Occipital lobe (tissue), 2 donors: ENCODE results near the gene CMPK2. TPM values are rescaled to one million over a fixed set of nuclear protein-coding genes. Genes with fewer than 3 reads are reported as not detected.

ENCODE experiments used
- DNase-seq: peaks from one replicate; lab custom pipeline; 2025; lab: John Stamatoyannopoulos, UW
- total RNA-seq: library from RNA; depleted of rRNA; stranded (reverse); fragments of >200 nt; gene quantifications from one replicate; pipeline ENCODE4 v1.2.3, GENCODE V29; 2014

The CMPK2 gene
- total RNA-seq, 1 donor from 2014 or later, result 10.9 TPM

DNA sequence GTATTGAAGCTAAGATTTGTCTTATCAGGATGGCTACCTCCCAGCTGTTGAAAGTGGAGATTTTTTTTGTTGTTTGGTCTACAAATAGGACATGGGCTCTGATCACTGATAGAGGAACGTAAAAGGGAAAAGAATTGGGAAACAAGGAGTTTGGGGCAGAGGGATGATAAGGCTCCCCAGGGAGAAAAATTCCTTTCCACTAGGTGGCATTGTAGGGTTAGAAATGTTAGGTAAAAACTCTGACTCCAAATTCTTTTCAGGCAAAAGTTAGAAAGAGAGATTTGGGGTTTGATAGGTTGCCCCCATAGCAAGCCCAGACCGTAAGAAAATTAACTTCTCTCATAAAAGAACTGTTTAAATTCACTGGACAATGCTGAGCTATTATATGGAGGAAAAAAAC lies 19.8 kb downstream of the CMPK2 start:
- no peak for DNase-seq

- no peak for DNase-seq
Measured at GRCh38 chr2:6845312-6845711, 20.4 kb downstream of the CMPK2 start.

DNA sequence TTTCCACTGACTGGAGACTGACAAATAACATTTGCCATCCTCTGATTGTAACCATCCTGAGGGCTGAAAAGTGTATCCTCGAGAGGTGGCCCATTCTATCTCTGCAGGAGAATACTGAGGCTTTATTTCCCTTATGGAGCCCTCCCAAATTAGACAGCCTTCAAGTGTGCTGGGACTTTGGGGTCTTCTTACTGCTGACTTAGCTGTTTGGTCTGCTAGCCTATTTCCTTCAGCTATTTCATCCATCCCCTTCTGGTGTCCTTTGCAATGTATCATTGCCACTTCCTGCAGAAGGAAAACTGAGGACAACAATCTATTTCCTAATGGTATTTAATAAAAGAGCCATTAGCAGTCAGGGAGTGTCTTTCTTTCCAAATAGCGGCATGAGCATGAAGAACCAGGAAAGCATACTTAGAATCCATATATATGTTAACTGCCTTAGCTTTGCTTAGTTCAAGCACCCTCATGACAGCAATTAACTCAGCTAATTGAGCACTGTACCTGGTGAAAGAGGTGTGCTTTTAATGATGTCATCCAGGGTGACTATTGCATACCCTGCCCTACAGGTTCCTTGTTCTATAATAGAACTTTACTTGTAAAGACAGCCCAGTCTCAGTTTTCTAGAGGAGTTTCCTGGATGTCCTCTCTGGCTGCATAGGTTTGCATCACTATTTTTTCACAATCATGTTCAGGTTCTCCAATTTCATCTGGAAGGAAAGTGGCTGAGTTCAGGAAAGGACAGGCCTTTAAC lies 24.0 kb downstream of the CMPK2 start:
- DNase-seq, result no peak

DNA sequence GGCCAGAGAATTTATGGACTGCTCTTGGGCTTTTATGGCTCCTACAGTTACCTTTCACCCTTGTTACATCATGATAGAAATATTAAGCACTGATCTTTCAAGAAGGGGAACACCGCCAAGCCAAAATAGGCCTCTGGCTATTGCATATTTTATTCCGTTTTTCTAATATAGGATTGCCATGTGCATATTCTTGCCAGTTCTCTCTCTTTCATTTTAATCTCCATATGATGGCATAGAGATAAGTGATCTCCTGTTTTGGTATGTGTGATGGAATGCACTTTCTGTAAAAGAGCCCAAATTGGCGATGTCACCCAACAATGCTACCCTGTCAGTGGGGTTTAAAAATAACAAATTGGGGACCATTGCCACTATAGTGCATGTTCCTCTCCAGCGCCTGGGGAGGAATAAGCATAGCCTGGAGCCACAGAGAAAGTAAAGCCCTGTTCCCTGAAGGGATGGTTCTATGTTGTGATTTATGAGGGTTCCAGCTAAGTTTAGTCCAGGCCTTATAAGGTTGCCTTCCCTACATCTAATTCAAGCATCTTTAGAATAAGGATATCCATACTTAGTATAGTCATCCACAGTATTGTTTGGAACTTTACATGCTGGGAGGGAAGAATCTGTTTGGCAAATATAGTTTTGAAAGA lies 26.9 kb downstream of the CMPK2 start:
- no peak for DNase-seq

DNA sequence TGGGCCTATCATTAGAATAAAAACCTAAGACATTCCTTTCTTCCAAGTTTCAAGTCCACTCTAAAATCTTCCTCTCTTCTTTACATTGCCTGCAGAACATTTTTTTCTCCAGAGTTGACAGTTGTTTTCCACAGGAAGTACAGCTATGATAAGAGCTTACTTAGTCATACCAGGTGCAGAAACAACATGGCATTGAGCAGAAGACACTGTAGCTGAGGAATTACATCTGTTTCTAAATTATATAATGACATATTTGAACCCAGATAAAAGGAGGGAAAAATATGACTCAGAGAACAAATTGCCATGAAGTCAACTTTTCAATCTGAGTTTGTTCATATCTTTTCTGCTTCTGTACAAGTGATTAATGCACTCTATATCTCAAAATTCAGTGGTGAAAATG lies 30.2 kb downstream of the CMPK2 start:
- no peak for DNase-seq

GRCh38 chr2:6834163-6834562 lies 31.5 kb downstream of the CMPK2 start:
- no peak for DNase-seq

DNA sequence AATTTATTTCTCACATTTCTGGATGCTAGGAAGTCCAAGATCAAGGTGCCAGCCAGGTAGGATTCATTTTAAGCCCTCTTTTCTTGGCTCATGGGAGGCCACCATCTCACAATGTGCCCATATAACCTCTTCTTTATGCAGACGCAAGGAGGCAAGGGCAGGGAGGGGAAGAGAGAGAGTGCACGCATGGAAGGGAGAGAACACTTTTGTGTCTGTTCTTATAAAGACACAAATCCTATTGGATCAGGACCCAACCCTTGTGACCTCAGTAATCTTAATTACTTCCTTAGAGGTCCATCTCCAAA lies 32.5 kb downstream of the CMPK2 start:
- DNase-seq, result no peak

GRCh38 chr2:6832596-6833299 lies 33.0 kb downstream of the CMPK2 start:
- DNase-seq, result no peak

- no peak for DNase-seq
Measured at GRCh38 chr2:6831229-6831628, 34.5 kb downstream of the CMPK2 start.

- no peak for DNase-seq
Measured at GRCh38 chr2:6828299-6828584, 37.5 kb downstream of the CMPK2 start.

DNA sequence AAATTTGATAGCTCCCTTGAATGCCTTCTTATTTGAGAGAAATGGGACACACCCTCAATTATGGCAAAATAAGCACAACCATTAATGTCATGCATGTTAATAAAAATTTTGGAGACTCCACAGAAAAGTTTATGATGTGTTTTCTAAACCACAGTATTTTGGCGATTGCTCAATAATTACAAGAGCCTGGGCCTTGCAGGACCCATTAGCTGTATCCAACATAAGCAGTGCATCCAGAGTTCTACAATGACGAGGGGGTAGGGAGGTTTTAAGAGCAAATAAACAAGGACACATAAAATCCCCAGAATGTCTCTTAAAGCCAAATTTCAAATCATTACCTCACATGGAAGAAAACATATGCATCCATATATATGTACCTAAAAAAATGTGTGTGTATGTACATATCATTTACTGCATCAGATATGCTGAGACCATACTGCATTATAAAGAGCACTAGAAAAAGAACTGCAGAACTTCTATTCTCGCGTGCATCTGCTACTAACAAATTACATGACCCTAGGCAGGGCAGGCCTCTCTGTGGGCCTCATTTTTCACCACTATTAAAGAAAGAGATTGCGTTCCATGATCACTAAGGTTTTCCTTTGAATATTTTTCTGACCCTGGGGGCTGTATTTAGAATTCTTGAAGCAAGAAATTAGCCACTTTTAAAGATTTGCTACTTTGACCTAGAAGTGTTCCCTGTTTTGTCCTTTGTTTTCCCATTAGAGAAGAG lies 38.0 kb downstream of the CMPK2 start:
- no peak for DNase-seq

DNA sequence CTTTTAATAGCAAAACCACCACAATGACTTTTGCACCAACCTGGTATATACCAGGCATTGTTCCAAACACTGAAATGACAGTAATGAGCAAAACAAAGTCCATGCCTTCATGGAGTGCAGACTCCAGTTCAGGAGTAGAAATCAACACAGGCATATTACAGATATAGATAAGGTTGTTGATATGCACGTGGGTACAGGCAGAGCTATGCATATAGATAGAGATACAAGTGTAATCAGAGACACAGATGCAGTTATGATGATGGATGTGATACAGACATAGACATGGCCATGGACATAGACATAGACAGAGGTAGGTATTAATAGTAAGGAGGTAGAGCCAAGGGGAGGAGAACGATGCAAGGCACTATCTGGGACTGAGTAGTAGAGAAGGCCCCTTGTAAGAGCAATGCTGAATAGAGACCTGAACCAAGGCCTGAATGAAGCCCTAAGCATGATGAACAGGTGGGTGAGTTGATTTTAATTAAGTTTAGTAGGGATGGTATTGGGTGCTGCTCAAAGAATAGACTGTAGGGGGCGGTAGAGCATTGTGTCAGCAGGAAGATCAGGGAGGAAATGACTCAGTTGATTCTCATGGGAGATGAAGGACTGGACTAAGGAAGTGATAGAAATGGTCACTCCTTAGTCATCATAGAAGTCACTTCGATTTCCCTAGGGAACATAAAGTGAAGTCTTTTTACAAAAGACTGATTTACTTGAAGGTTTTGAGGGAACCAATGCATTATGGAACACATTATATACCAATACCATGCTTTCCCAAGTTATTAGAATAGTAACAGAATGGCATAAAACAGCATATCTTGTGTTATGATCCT lies 39.4 kb downstream of the CMPK2 start:
- DNase-seq, result no peak

- no peak for DNase-seq
Measured at GRCh38 chr2:6824962-6825361, 40.7 kb downstream of the CMPK2 start.

- DNase-seq, result no peak
Measured at GRCh38 chr2:6823111-6823510, 42.6 kb downstream of the CMPK2 start.

DNA sequence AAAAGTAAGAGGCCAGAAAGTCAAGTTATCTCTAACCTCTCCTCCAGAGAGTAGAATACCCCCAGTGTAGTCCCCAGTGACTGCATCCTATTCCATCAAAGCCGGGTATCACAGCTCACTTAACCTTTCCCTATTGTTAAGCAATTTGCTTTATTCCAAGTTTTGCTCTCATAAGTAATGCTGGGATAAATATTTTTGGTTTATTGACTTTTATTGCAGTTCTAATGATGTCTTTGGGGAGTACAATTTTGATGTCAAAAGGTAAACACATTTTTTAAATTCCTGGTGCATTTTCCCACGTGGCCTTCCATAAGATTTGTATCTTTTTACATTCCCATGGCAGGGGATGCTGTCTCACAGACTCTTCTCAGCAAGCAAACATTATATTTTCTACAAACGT lies 43.3 kb downstream of the CMPK2 start:
- no peak for DNase-seq

GRCh38 chr2:6820903-6821584 lies 44.7 kb downstream of the CMPK2 start:
- DNase-seq, result no peak

DNA sequence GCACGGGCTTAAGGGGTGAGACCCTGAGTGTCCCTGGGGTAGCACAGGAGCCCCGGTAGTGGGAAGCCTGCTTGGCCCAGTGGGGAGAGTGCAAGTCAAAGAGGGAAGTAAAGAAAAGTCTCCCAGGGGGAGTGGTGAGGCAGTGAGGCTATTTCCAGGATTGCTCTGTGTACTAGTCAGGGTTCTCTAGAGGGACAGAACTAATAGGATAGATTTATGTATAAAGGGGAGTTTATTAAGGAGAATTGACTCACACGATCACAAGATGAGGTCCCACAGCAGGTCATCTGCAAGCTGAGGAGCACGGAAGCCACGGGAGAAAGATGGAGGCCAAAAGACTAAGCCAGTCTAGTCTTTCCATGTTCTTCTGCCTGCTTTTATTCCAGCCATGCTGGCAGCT lies 45.5 kb downstream of the CMPK2 start:
- no peak for DNase-seq

- no peak for DNase-seq
Measured at GRCh38 chr2:6819668-6820067, 46.0 kb downstream of the CMPK2 start.

GRCh38 chr2:6818012-6818411 lies 47.7 kb downstream of the CMPK2 start:
- DNase-seq, result no peak

DNA sequence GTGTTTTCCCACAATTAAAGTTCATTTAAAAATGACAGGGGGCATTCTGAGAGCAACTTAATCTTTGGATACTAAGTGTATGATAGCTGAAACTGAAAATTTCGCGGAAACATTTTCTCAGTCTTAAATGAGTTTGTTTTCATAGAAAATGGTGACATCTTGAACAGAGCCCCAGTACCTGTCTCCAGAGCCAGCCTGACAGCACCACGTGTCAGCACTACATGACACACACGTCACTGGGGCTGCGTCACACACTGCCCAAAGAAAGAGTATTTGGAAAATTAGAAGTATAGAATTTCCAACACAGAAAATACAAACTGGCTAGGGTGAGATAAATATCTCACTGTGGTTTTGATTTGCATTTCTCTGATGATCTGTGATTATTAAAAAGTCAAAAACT lies 50.8 kb downstream of the CMPK2 start:
- DNase-seq, result no peak

- no peak for DNase-seq
Measured at GRCh38 chr2:6814312-6814711, 51.4 kb downstream of the CMPK2 start.
